GM12878 (cell line): ENCODE results near the gene AK8. TPM values are rescaled to one million over a fixed set of nuclear protein-coding genes. Genes with fewer than 3 reads are reported as not detected.
A peak's percentile ranks its signal among the peaks of the same experiment; 100 is the strongest.

Experiments used
- ATAC-seq: fragments of 200-7000 bp; cut with Tn5 transposase; 3 replicates; pipeline ENCODE4 v1.9.1; 2020; ENCODE audit warnings: mild to moderate bottlenecking, moderate library complexity
- BruUV-seq: library from RNA; stranded (reverse); fragments of 400-500 nt; replicated peaks from 2 replicates; lab custom pipeline; 2021; lab: Mats Ljungman, UMichigan
- CTCF ChIA-PET: fragments of 300-600 bp; sonication (Branson Sonifier 250); formaldehyde crosslinking; extraction: SDS; loops from one replicate; lab custom pipeline; 2021; ENCODE audit warnings: inconsistent platforms; lab: Yijun Ruan, JAX
- POLR2A ChIA-PET: fragments of 350-600 bp; formaldehyde crosslinking; extraction: SDS; loops from one replicate; lab custom pipeline; 2021; ENCODE audit warnings: inconsistent platforms; lab: Charles Lee
- RAD21 ChIA-PET: fragments of 300-600 bp; sonication (Branson Sonifier 250); formaldehyde crosslinking; loops from one replicate; lab custom pipeline; 2023; ENCODE audit warnings: antibody characterized with exemption; ENCODE audit not compliant: unreplicated experiment; lab: Charles Lee
- SMC1A ChIA-PET: fragments of 300-600 bp; sonication (Branson Sonifier 250); formaldehyde crosslinking; loops from one replicate; lab custom pipeline; 2023; ENCODE audit not compliant: unreplicated experiment, uncharacterized antibody; lab: Charles Lee
- DNase-seq: peaks from one replicate; pipeline ENCODE4 v3.0.0-alpha.2; 2011; ENCODE audit warnings: low read depth, low spot score
- FAIRE-seq: peaks from 3 replicates; lab custom pipeline; 2011; peaks lifted over from hg19 to GRCh38; lab: Jason Lieb, UNC
- H2AFZ ChIP-seq: 2 replicates; pipeline ENCODE4 v1.6.0; 2011; ENCODE audit warnings: low read depth, low read length, control low read depth; ENCODE audit not compliant: control insufficient read depth
- H3K27ac ChIP-seq: 2 replicates; pipeline ENCODE4 v1.5.1; 2011; ENCODE audit warnings: control low read depth; ENCODE audit not compliant: control insufficient read depth, insufficient read depth
- H3K27me3 ChIP-seq, 2 experiments: replicated peaks in 1 of 2; 2 replicates each; pipeline versions ENCODE4 v1.6.0 to v1.6.1; 2011; ENCODE audit warnings: low read length in 1 of 2; ENCODE audit not compliant: control insufficient read depth in 2 of 2, insufficient read depth in 2 of 2
- H3K36me3 ChIP-seq, 2 experiments: 2 replicates each; pipeline ENCODE4 v1.5.1; 2011; ENCODE audit warnings: low read length in 1 of 2; ENCODE audit not compliant: control insufficient read depth in 2 of 2, insufficient read depth in 2 of 2
- H3K4me1 ChIP-seq: 2 replicates; pipeline ENCODE4 v1.6.1; 2011; ENCODE audit warnings: mild to moderate bottlenecking, low read length, moderate library complexity, mixed read lengths; ENCODE audit not compliant: control insufficient read depth, insufficient read depth
- H3K4me2 ChIP-seq: 2 replicates; pipeline ENCODE4 v1.6.0; 2011; ENCODE audit warnings: control low read depth; ENCODE audit not compliant: control insufficient read depth, insufficient read depth
- H3K4me3 ChIP-seq: fragments of 200-600 bp; sonication (generic); 2 replicates; pipeline ENCODE4 v1.5.1; 2016
- H3K79me2 ChIP-seq: 2 replicates; pipeline ENCODE4 v1.6.0; 2011; ENCODE audit warnings: low read length; ENCODE audit not compliant: control insufficient read depth, insufficient read depth
- H3K9ac ChIP-seq: 2 replicates; pipeline ENCODE4 v1.8.0; 2011; ENCODE audit warnings: low read length, control low read depth, mixed read lengths; ENCODE audit not compliant: control insufficient read depth, insufficient read depth
- H3K9me3 ChIP-seq: replicated peaks from 3 replicates; pipeline ENCODE4 v1.5.1; 2011; ENCODE audit warnings: mild to moderate bottlenecking, low read length; ENCODE audit not compliant: control insufficient read depth, insufficient read depth
- H4K20me1 ChIP-seq: 2 replicates; pipeline ENCODE4 v1.6.0; 2011; ENCODE audit not compliant: control insufficient read depth, insufficient read depth
- HDAC2 ChIP-seq: fragments of 200-600 bp; sonication (generic); IDR thresholded peaks from 2 replicates; pipeline ENCODE4 v1.6.1; 2017
- IRF5 ChIP-seq: fragments of 450-650 bp; IDR thresholded peaks from 2 replicates; pipeline ENCODE4 v1.6.1; 2017; ENCODE audit warnings: borderline replicate concordance
- MXI1 ChIP-seq: fragments of 150-350 bp; IDR thresholded peaks from 2 replicates; pipeline ENCODE4 v1.6.1; 2011; ENCODE audit warnings: low read depth, mild to moderate bottlenecking, inconsistent platforms, low read length, improper control_type of control experiment
- NFIC ChIP-seq: IDR thresholded peaks from 2 replicates; pipeline ENCODE4 v1.6.1; 2012; ENCODE audit warnings: low read depth, mild to moderate bottlenecking, inconsistent platforms, low read length, moderate library complexity
- NRF1 ChIP-seq: conservative IDR thresholded peaks from 2 replicates; pipeline ENCODE4 v1.6.1; 2011; ENCODE audit warnings: mild to moderate bottlenecking, low read depth, low read length, improper control_type of control experiment
- PRDM15 ChIP-seq: fragments of 450-650 bp; formaldehyde crosslinking; IDR thresholded peaks from 2 replicates; pipeline ENCODE4 v1.4.0; 2020; ENCODE audit warnings: mild to moderate bottlenecking, moderate library complexity
- TCF7 ChIP-seq: IDR thresholded peaks from 2 replicates; pipeline ENCODE4 v1.6.1; 2014; ENCODE audit warnings: antibody characterized with exemption, borderline replicate concordance
- ZBTB40 ChIP-seq: fragments of 450-650 bp; IDR thresholded peaks from 2 replicates; pipeline ENCODE4 v1.6.1; 2016; ENCODE audit warnings: mild to moderate bottlenecking, moderate library complexity, borderline replicate concordance
- WGBS: methylation state at CpG from one replicate; pipeline ENCODE4 v1.1.6; 2016; ENCODE audit warnings: low lambda C conversion rate; ENCODE audit not compliant: insufficient replicate concordance, insufficient coverage; ENCODE audit errors: missing lambda C conversion rate; 5-methylcytosine and 5-hydroxymethylcytosine counted together
- in situ Hi-C: fragments of 300-500 bp; cut with MboI; formaldehyde crosslinking; loops from 9 replicates; pipeline ENCODE4 v1.14.3; 2018; ENCODE audit warnings: mixed read lengths
- intact Hi-C: fragments of 100-400 bp; cut with micrococcal nuclease; formaldehyde crosslinking; loops from one replicate; pipeline ENCODE4 v1.14.2; 2022; ENCODE audit not compliant: unreplicated experiment
- polyA plus RNA-seq, 11 experiments: library from polyadenylated mRNA; depleted of rRNA in 4 of 11; unstranded in 6 of 11; stranded (reverse) in 5 of 11; fragments of >200 nt; fragmentation: Nextera tagmentation in 4 of 11; fragmentation: Illumina TruSeq in 1 of 11; extraction: Ambion mirVana in 4 of 11; extraction: Trizol in 1 of 11; gene quantifications; 1 replicate in 1 of 11; 2 replicates in 10 of 11; pipeline versions ENCODE4 v1.2.1 to v1.2.3, GENCODE V29; 2011 to 2016; ENCODE audit warnings: inconsistent platforms in 2 of 11, missing spikeins in 2 of 11, low read depth in 1 of 11
- total RNA-seq, 4 experiments: library from RNA; depleted of rRNA in 3 of 4; stranded (reverse); fragments of >200 nt in 3 of 4; fragmentation: Illumina TruSeq in 1 of 4; extraction: Trizol in 1 of 4; gene quantifications; 2 replicates each; pipeline versions ENCODE4 v1.2.1 to v1.2.3, GENCODE V29; 2013 to 2021

AK8 gene
- total and polyA plus RNA-seq, 10 of the 15 experiments (the other 5 are each of a cell fraction or from before 2014, with no cell fraction given) = 0.03 to 0.12 (median 0.06) TPM; not detected in 5

- no TSS peak for BruUV-seq
- in situ Hi-C loops (no loop called here), intact Hi-C loops (no loop called here)
- ATAC-seq (no peak), FAIRE-seq (peak; percentile 13), DNase-seq (no peak)
- Histone ChIP-seq H3K9me3 (no peaks in the 10 kb centered on the region; the same call in 1 of the 3 replicates), H3K36me3 (peaks cover 9 to 15% of the 10 kb centered on the region in 2 experiments), H3K4me3 (no peak overlapping the region), H4K20me1 (no peaks in the 10 kb centered on the region), H3K27ac (no peak overlapping the region), H3K4me1 (no peaks in the 10 kb centered on the region), H3K79me2 (no peaks in the 10 kb centered on the region), H3K27me3 (no peaks in the 10 kb centered on the region), H3K9ac (no peak overlapping the region), H2AFZ (no peak overlapping the region), H3K4me2 (no peak overlapping the region)
- RAD21 ChIA-PET = no interaction called here
- CTCF ChIA-PET = interaction anchor here (1.3 kb wide), 1 partner anchor 12 kb away, joined by 3 read pairs; no protein-coding TSS in a partner anchor
- SMC1A ChIA-PET = interaction anchor here (2.0 kb wide), 1 partner anchor 17 kb away, joined by 8 read pairs; no protein-coding TSS in a partner anchor
- POLR2A ChIA-PET = no interaction called here
- TF ChIP-seq TCF7 (no peak), NRF1 (no peak)
- 95% methylated on average over 1 of the region's 1 CpG for WGBS
Observed at GRCh38 chr9:132690696-132691095, 187.4 kb downstream of the AK8 start.

GRCh38 chr9:132683873-132684272, 194.2 kb downstream of the AK8 start:
- no peak for ATAC-seq
- in situ Hi-C loops (no loop called here), intact Hi-C loops (no loop called here)
- Histone ChIP-seq H3K9me3 (no peaks in the 10 kb centered on the region), H3K27me3 (no peaks in the 10 kb centered on the region), H3K4me2 (no peak overlapping the region), H3K27ac (no peak overlapping the region), H3K36me3 (peaks cover 17 to 41% of the 10 kb centered on the region in 2 experiments), H2AFZ (no peak overlapping the region), H3K79me2 (peaks cover 33% of the 10 kb centered on the region), H3K4me3 (no peak overlapping the region), H3K4me1 (peaks cover 10% of the 10 kb centered on the region), H4K20me1 (no peaks in the 10 kb centered on the region), H3K9ac (no peak overlapping the region)
- WGBS = 94% methylated on average over 1 of the region's 1 CpG
- DNase-seq = no peak
- CTCF ChIA-PET = no interaction called here
- no peak for FAIRE-seq
- RAD21 ChIA-PET = no interaction called here
- no TSS peak for BruUV-seq
- POLR2A ChIA-PET = interaction anchor here (0.5 kb wide), 1 partner anchor 16 kb away, joined by 6 read pairs; no protein-coding TSS in a partner anchor
- SMC1A ChIA-PET = no interaction called here
- no peak for TF ChIP-seq NFIC
- no peak for TF ChIP-seq MXI1
- TF ChIP-seq PRDM15 = no peak
- TF ChIP-seq ZBTB40 = no peak
- no peak for TF ChIP-seq IRF5
- TF ChIP-seq HDAC2 = no peak
